H9 (cell line): ENCODE data around the gene GTF3C1. TPM values are rescaled to one million over a fixed set of nuclear protein-coding genes. Genes with fewer than 3 reads are reported as not detected.

Experiments used
- DNase-seq: peaks from one replicate; pipeline ENCODE4 v3.0.0-alpha.2; 2017
- H2AFZ ChIP-seq: one replicate; pipeline ENCODE4 v1.6.1; 2013; ENCODE audit warnings: mild to moderate bottlenecking, low read length, control low read depth, moderate library complexity
- H2AK5ac ChIP-seq: 2 replicates; pipeline ENCODE4 v1.6.1; 2013; ENCODE audit warnings: low read length, control low read depth, mixed read lengths; ENCODE audit not compliant: insufficient read length
- H2BK120ac ChIP-seq: one replicate; pipeline ENCODE4 v1.6.1; 2013; ENCODE audit warnings: low read depth, mild to moderate bottlenecking, low read length, control low read depth, inconsistent platforms; ENCODE audit not compliant: poor library complexity, severe bottlenecking
- H2BK12ac ChIP-seq: 2 replicates; pipeline ENCODE4 v1.6.1; 2013; ENCODE audit warnings: low read length, control low read depth, mixed read lengths, low read depth; ENCODE audit not compliant: insufficient read length
- H2BK15ac ChIP-seq: 2 replicates; pipeline ENCODE4 v1.6.1; 2013; ENCODE audit warnings: low read depth, low read length, control low read depth
- H2BK20ac ChIP-seq: one replicate; pipeline ENCODE4 v1.6.1; 2013; ENCODE audit warnings: low read depth, mild to moderate bottlenecking, low read length, control low read depth, inconsistent platforms; ENCODE audit not compliant: poor library complexity, severe bottlenecking
- H2BK5ac ChIP-seq: 2 replicates; pipeline ENCODE4 v1.6.1; 2013; ENCODE audit warnings: low read length, control low read depth, mixed read lengths; ENCODE audit not compliant: insufficient read length
- H3K14ac ChIP-seq: 2 replicates; pipeline ENCODE4 v1.6.1; 2013; ENCODE audit warnings: low read length, control low read depth; ENCODE audit not compliant: insufficient read depth
- H3K18ac ChIP-seq: 2 replicates; pipeline ENCODE4 v1.6.1; 2013; ENCODE audit warnings: low read depth, mild to moderate bottlenecking, mixed read lengths, low read length, control low read depth; ENCODE audit not compliant: insufficient read length
- H3K23ac ChIP-seq: 2 replicates; pipeline ENCODE4 v1.6.1; 2013; ENCODE audit warnings: low read length, control low read depth, mixed read lengths, low read depth; ENCODE audit not compliant: insufficient read length
- H3K23me2 ChIP-seq: 2 replicates; pipeline ENCODE4 v1.6.1; 2013; ENCODE audit warnings: low read depth, mild to moderate bottlenecking, mixed read lengths, low read length, control low read depth; ENCODE audit not compliant: insufficient read length, poor library complexity, severe bottlenecking
- H3K27ac ChIP-seq: 2 replicates; pipeline ENCODE4 v1.5.1; 2013; ENCODE audit warnings: low read length, control low read depth, mixed read lengths, low read depth; ENCODE audit not compliant: insufficient read length
- H3K27me3 ChIP-seq: 2 replicates; pipeline ENCODE4 v1.6.1; 2013; ENCODE audit warnings: low read length, control low read depth, inconsistent platforms; ENCODE audit not compliant: insufficient read depth
- H3K4ac ChIP-seq: 2 replicates; pipeline ENCODE4 v1.6.1; 2013; ENCODE audit warnings: low read depth, mild to moderate bottlenecking, control low read depth, inconsistent platforms, low read length, moderate library complexity
- H3K4me1 ChIP-seq: 2 replicates; pipeline ENCODE4 v1.6.1; 2013; ENCODE audit warnings: low read length, control low read depth, inconsistent platforms; ENCODE audit not compliant: insufficient read depth
- H3K4me2 ChIP-seq: 2 replicates; pipeline ENCODE4 v1.6.1; 2013; ENCODE audit warnings: low read length, control low read depth, mixed read lengths; ENCODE audit not compliant: insufficient read length, insufficient read depth
- H3K56ac ChIP-seq: 2 replicates; pipeline ENCODE4 v1.6.1; 2013; ENCODE audit warnings: low read depth, mild to moderate bottlenecking, mixed read lengths, low read length, control low read depth; ENCODE audit not compliant: insufficient read length
- H3K79me1 ChIP-seq: 2 replicates; pipeline ENCODE4 v1.6.1; 2013; ENCODE audit warnings: low read depth, mild to moderate bottlenecking, moderate library complexity, low read length, control low read depth, inconsistent platforms; ENCODE audit not compliant: insufficient read depth, poor library complexity, severe bottlenecking
- H3K79me2 ChIP-seq: 2 replicates; pipeline ENCODE4 v1.6.1; 2013; ENCODE audit warnings: low read length, control low read depth, inconsistent platforms; ENCODE audit not compliant: insufficient read depth
- H3K9ac ChIP-seq: 2 replicates; pipeline ENCODE4 v1.6.1; 2013; ENCODE audit warnings: low read length, control low read depth, mixed read lengths; ENCODE audit not compliant: insufficient read length; ENCODE audit errors: extremely low read depth
- H3K9me3 ChIP-seq: one replicate; pipeline ENCODE4 v1.6.1; 2013; ENCODE audit warnings: low read depth, low read length, inconsistent platforms; ENCODE audit not compliant: control insufficient read depth
- H3T11ph ChIP-seq: one replicate; pipeline ENCODE4 v1.6.1; 2013; ENCODE audit warnings: mild to moderate bottlenecking, low read length, control low read depth, inconsistent platforms
- H4K20me1 ChIP-seq: one replicate; pipeline ENCODE4 v1.6.1; 2013; ENCODE audit not compliant: control insufficient read depth, insufficient read length, insufficient read depth
- H4K5ac ChIP-seq: 2 replicates; pipeline ENCODE4 v1.6.1; 2013; ENCODE audit warnings: low read depth, mild to moderate bottlenecking, mixed read lengths, low read length, control low read depth; ENCODE audit not compliant: insufficient read length
- H4K8ac ChIP-seq: replicated peaks from 2 replicates; pipeline ENCODE4 v1.6.1; 2013; ENCODE audit warnings: low read length, control low read depth, mixed read lengths, low read depth; ENCODE audit not compliant: insufficient read length
- H4K91ac ChIP-seq: 2 replicates; pipeline ENCODE4 v1.6.1; 2013; ENCODE audit warnings: low read depth, mild to moderate bottlenecking, moderate library complexity, mixed read lengths, low read length, control low read depth; ENCODE audit not compliant: insufficient read length
- H3K27ac Mint-ChIP-seq, 3 experiments: 2 replicates in 2 of 3; 3 replicates in 1 of 3; pipeline ENCODE4 v1.8.0; 2020 to 2021; ENCODE audit warnings: mixed read lengths in 3 of 3, mild to moderate bottlenecking in 1 of 3, moderate library complexity in 1 of 3
- H3K27me3 Mint-ChIP-seq: 2 replicates; pipeline ENCODE4 v1.8.0; 2021; ENCODE audit warnings: low read depth, mild to moderate bottlenecking, moderate library complexity, mixed read lengths
- H3K36me3 Mint-ChIP-seq, 3 experiments: 2 replicates in 2 of 3; 3 replicates in 1 of 3; pipeline ENCODE4 v1.8.0; 2020 to 2021; ENCODE audit warnings: low read depth in 3 of 3, mixed read lengths in 3 of 3; ENCODE audit not compliant: insufficient read depth in 1 of 3
- H3K4me1 Mint-ChIP-seq, 2 experiments: 2 replicates each; pipeline ENCODE4 v1.8.0; 2020; ENCODE audit warnings: mixed read lengths in 2 of 2
- H3K4me3 Mint-ChIP-seq, 2 experiments: 2 replicates in 1 of 2; 3 replicates in 1 of 2; pipeline ENCODE4 v1.8.0; 2020 to 2021; ENCODE audit warnings: mild to moderate bottlenecking in 2 of 2, mixed read lengths in 2 of 2, moderate library complexity in 1 of 2
- H3K9me3 Mint-ChIP-seq, 2 experiments: 2 replicates in 1 of 2; 3 replicates in 1 of 2; pipeline ENCODE4 v1.8.0; 2020; ENCODE audit warnings: mild to moderate bottlenecking in 2 of 2, mixed read lengths in 2 of 2, moderate library complexity in 1 of 2
- CTCF ChIP-seq: fragments of 200-600 bp; sonication (generic); conservative IDR thresholded peaks from 3 replicates; pipeline ENCODE4 v1.8.0; 2021; ENCODE audit warnings: antibody characterized with exemption, mild to moderate bottlenecking
- WGBS: extraction: QIAGEN DNeasy Blood & Tissue Kit; methylation state at CpG from one replicate; pipeline ENCODE4 v1.1.7; 2013; ENCODE audit warnings: missing lambda C conversion rate, low lambda C conversion rate, mixed read lengths; ENCODE audit not compliant: insufficient read length; ENCODE audit errors: extremely low coverage; 5-methylcytosine and 5-hydroxymethylcytosine counted together
- total RNA-seq: library from RNA; stranded (reverse); gene quantifications from 2 replicates; pipeline ENCODE4 v1.2.1, GENCODE V29; 2021

GTF3C1 gene
- total RNA-seq, 1 experiment from 2014 or later, result 113 TPM

- peaks cover 50 to 96% (median 94%) of the 10 kb centered on the region in 3 experiments for H3K36me3 Mint-ChIP-seq
- H3K4ac ChIP-seq, result no peak overlapping the region
- no peak for TF ChIP-seq CTCF
Measured at GRCh38 chr16:27473101-27473900, 76.4 kb downstream of the GTF3C1 start.

More at GRCh38 chr16:27473101-27473900, 76.4 kb downstream of the GTF3C1 start:
- no peaks in the 10 kb centered on the region for H3K23me2 ChIP-seq
- no peak overlapping the region for H3K4me2 ChIP-seq
- DNase-seq, result no peak
- H2AFZ ChIP-seq, result no peak overlapping the region
- no peak overlapping the region for H4K91ac ChIP-seq
- no peak overlapping the region for H3K27ac ChIP-seq
- no peaks in the 10 kb centered on the region for H3K79me1 ChIP-seq
- no peak overlapping the region for H4K5ac ChIP-seq
- H3K56ac ChIP-seq, result no peak overlapping the region
- H3K27ac Mint-ChIP-seq, result no peak overlapping the region
- no peak overlapping the region for H2AK5ac ChIP-seq
- H4K8ac ChIP-seq, result no peak overlapping the region
- H3T11ph ChIP-seq, result no peak overlapping the region
- no peaks in the 10 kb centered on the region for H4K20me1 ChIP-seq
- no peaks in the 10 kb centered on the region for H3K4me1 ChIP-seq
- H2BK5ac ChIP-seq, result no peak overlapping the region
- H3K9me3 ChIP-seq, result no peaks in the 10 kb centered on the region
- no peak overlapping the region for H2BK12ac ChIP-seq
- H2BK20ac ChIP-seq, result no peak overlapping the region
- no peaks in the 10 kb centered on the region for H3K4me1 Mint-ChIP-seq
- H3K27me3 ChIP-seq, result no peaks in the 10 kb centered on the region
- H3K79me2 ChIP-seq, result no peaks in the 10 kb centered on the region
- H3K18ac ChIP-seq, result no peak overlapping the region
- H3K23ac ChIP-seq, result no peak overlapping the region
- H3K9me3 Mint-ChIP-seq, result no peaks in the 10 kb centered on the region
- H3K4me3 Mint-ChIP-seq, result no peak overlapping the region
- no peaks in the 10 kb centered on the region; the same call in 1 of the 2 replicates for H3K27me3 Mint-ChIP-seq
- WGBS, result no CpG with 5 or more reads among the region's 9 CpGs
- H3K9ac ChIP-seq, result no peak overlapping the region
- H2BK15ac ChIP-seq, result no peak overlapping the region
- H3K14ac ChIP-seq, result no peak overlapping the region
- H2BK120ac ChIP-seq, result no peak overlapping the region
